ENCODE results near the gene RAB7A.

Gene RAB7A

GRCh38 chr3:128853826-128854225 lies 127.8 kb downstream of the RAB7A start:
- DNase-seq (ENCODE audit: low read depth), result no peak

GRCh38 chr3:128854475-128854874 lies 128.5 kb downstream of the RAB7A start:
- DNase-seq (ENCODE audit: low read depth), result no peak

- DNase-seq (ENCODE audit: low read depth), result no peak
These were observed 129.6 kb downstream of the RAB7A start for GRCh38 chr3:128855569-128855968.

GRCh38 chr3:128858167-128858566 lies 132.2 kb downstream of the RAB7A start:
- DNase-seq (ENCODE audit: low read depth), result no peak

GRCh38 chr3:128859630-128860029 lies 133.6 kb downstream of the RAB7A start:
- no peak for DNase-seq (ENCODE audit: low read depth)

GRCh38 chr3:128861491-128861890 lies 135.5 kb downstream of the RAB7A start:
- DNase-seq (ENCODE audit: low read depth), result no peak

- DNase-seq (ENCODE audit: low read depth), result no peak
These were observed 137.6 kb downstream of the RAB7A start for GRCh38 chr3:128863560-128863959.
